Measurements from ENCODE around the gene HEMK1. TPM values are rescaled to one million over a fixed set of nuclear protein-coding genes. Genes with fewer than 3 reads are reported as not detected.

Gene HEMK1
- total RNA-seq, 2 donors from 2014 or later = 24.1 to 25.8 TPM

GRCh38 chr3:50645378-50645777 lies 76.1 kb downstream of the HEMK1 start:
- peaks cover 14% of the 10 kb centered on the region for H3K36me3 Mint-ChIP-seq (ENCODE audit: low read depth)
- H3K4me3 Mint-ChIP-seq = no peak overlapping the region
- no peaks in the 10 kb centered on the region for H3K9me3 Mint-ChIP-seq
- no peak overlapping the region for H3K27ac Mint-ChIP-seq
- WGBS, 2 experiments (ENCODE audit: insufficient coverage in 1 of 2, insufficient read length in 1 of 2) = 67% methylated on average over 2 of the region's 2 CpGs; no CpG with 5 or more reads in 1 of the 2 experiments
- Histone ChIP-seq H3K4me1 (ENCODE audit: control insufficient read depth, insufficient read depth, low read length) (no peaks in the 10 kb centered on the region), H3K9ac (ENCODE audit: extremely low read depth, low read length, poor library complexity, severe bottlenecking) (no peak overlapping the region), H3K27me3 (ENCODE audit: control insufficient read depth, insufficient read depth, low read length, poor library complexity, severe bottlenecking) (no peaks in the 10 kb centered on the region), H3K9me3 (ENCODE audit: control insufficient read depth, low read length) (no peaks in the 10 kb centered on the region), H3K4me3 (ENCODE audit: low read length) (peak overlapping the region; percentile 38), H3K27ac (ENCODE audit: low read depth, low read length) (no peak overlapping the region), H3K36me3 (ENCODE audit: control insufficient read depth, insufficient read depth, low read length) (peaks cover 19% of the 10 kb centered on the region)
- H3K4me1 Mint-ChIP-seq = peaks cover 21% of the 10 kb centered on the region
- TF ChIP-seq CTCF (conservative IDR thresholded peaks at IDR 0.05) = no peak
- no peaks in the 10 kb centered on the region for H3K27me3 Mint-ChIP-seq (ENCODE audit: insufficient read depth)
- DNase-seq = peak; percentile 75

Other genes starting within 250 kb of the HEMK1 start
- 10 to 100 TPM; 55.3 to 61.1 TPM for gene HYAL2, start 246.8 kb upstream of the HEMK1 start, total RNA-seq
- 10 to 100 TPM; 23.5 to 28.1 TPM for gene TUSC2, start 241.3 kb upstream of the HEMK1 start, total RNA-seq
- 10 to 100 TPM in 1 of 2 donors, 1 to 10 TPM in 1; 9.4 to 17.2 TPM for gene RASSF1, start 228.7 kb upstream of the HEMK1 start, total RNA-seq
- 1 to 10 TPM in 1 of 2 donors, under 1 TPM in 1; 0.22 to 1.4 TPM for gene ZMYND10, start 223.8 kb upstream of the HEMK1 start, total RNA-seq
- 10 to 100 TPM; 21.8 TPM for gene NPRL2, start 218.7 kb upstream of the HEMK1 start, total RNA-seq
- 10 to 100 TPM in 1 of 2 donors, 1 to 10 TPM in 1; 8.5 to 14.6 TPM for gene CYB561D2, start 218.7 kb upstream of the HEMK1 start, total RNA-seq
- gene TMEM115, start 210.0 kb upstream of the HEMK1 start, total RNA-seq = 10 to 100 TPM; 30.1 to 32.2 TPM
- 10 to 100 TPM; 17.6 to 20.7 TPM for gene CACNA2D2, start 65.9 kb upstream of the HEMK1 start, total RNA-seq
- 10 to 100 TPM; 14.4 to 16.9 TPM for gene C3orf18, start 1.8 kb upstream of the HEMK1 start, total RNA-seq
- gene CISH, start 42.3 kb downstream of the HEMK1 start, total RNA-seq = 1 to 10 TPM; 1.2 to 2.0 TPM
- gene MAPKAPK3, start 47.6 kb downstream of the HEMK1 start, total RNA-seq = 10 to 100 TPM; 37.2 to 39.7 TPM
- 1 to 10 TPM; 7.7 to 8.5 TPM for gene DOCK3, start 105.4 kb downstream of the HEMK1 start, total RNA-seq

Measured in endodermal cell (in vitro differentiated cells).